Neural cell (in vitro differentiated cells): ENCODE data around the gene MYADML2. TPM values are rescaled to one million over a fixed set of nuclear protein-coding genes. Genes with fewer than 3 reads are reported as not detected.

Source experiments
- H2AFZ ChIP-seq: fragments of 200-600, 300-800 bp; sonication (generic), shearing (Covaris generic); 2 replicates; pipeline ENCODE4 v1.6.0; 2014; ENCODE audit warnings: low read depth, mild to moderate bottlenecking, antibody characterized with exemption, low read length, moderate library complexity
- H3F3A ChIP-seq: fragments of 200-600 bp; shearing (Covaris generic); 2 replicates; pipeline ENCODE4 v1.6.1; 2016; ENCODE audit warnings: mild to moderate bottlenecking, moderate library complexity, mixed read lengths, antibody characterized with exemption, low read length; ENCODE audit not compliant: insufficient read depth, poor library complexity, severe bottlenecking
- H3K27ac ChIP-seq: fragments of 200-600, 300-800 bp; sonication (generic), shearing (Covaris generic); 2 replicates; pipeline ENCODE4 v1.5.1; 2014; ENCODE audit warnings: mild to moderate bottlenecking, low read length, moderate library complexity
- H3K27me3 ChIP-seq: fragments of 300-800, 200-600 bp; sonication (generic), shearing (Covaris generic); 2 replicates; pipeline ENCODE4 v1.6.0; 2014; ENCODE audit warnings: mild to moderate bottlenecking, low read depth, low read length, moderate library complexity; ENCODE audit not compliant: insufficient read depth
- H3K36me3 ChIP-seq: fragments of 300-800, 200-600 bp; sonication (generic), shearing (Covaris generic); 2 replicates; pipeline ENCODE4 v1.5.1; 2014; ENCODE audit warnings: mild to moderate bottlenecking, antibody characterized with exemption, low read length, moderate library complexity; ENCODE audit not compliant: insufficient read depth
- H3K4me2 ChIP-seq: fragments of 300-800, 200-600 bp; sonication (generic), shearing (Covaris generic); 2 replicates; pipeline ENCODE4 v1.6.0; 2014; ENCODE audit warnings: mild to moderate bottlenecking, low read length
- H3K4me3 ChIP-seq: fragments of 300-800, 200-600 bp; sonication (generic), shearing (Covaris generic); 2 replicates; pipeline ENCODE4 v1.5.1; 2014; ENCODE audit warnings: mild to moderate bottlenecking, low read length, moderate library complexity
- H3K79me2 ChIP-seq: fragments of 200-600 bp; shearing (Covaris generic); replicated peaks from 2 replicates; pipeline ENCODE4 v1.6.0; 2014; ENCODE audit warnings: mild to moderate bottlenecking, low read length, moderate library complexity; ENCODE audit not compliant: insufficient read depth
- H3K9ac ChIP-seq: fragments of 300-800, 200-600 bp; sonication (generic), shearing (Covaris generic); 2 replicates; pipeline ENCODE4 v1.6.1; 2016; ENCODE audit warnings: mild to moderate bottlenecking, low read length, mixed read lengths
- H3K9me2 ChIP-seq: fragments of 200-600 bp; shearing (Covaris generic); 2 replicates; pipeline ENCODE4 v1.6.1; 2016; ENCODE audit warnings: mild to moderate bottlenecking, low read length, mixed read lengths; ENCODE audit not compliant: insufficient read depth
- H3K9me3 ChIP-seq: fragments of 200-600, 300-800 bp; sonication (generic), shearing (Covaris generic); 2 replicates; pipeline ENCODE4 v1.6.1; 2016; ENCODE audit warnings: mild to moderate bottlenecking, mixed run types, low read length, moderate library complexity, mixed read lengths
- H4K20me1 ChIP-seq: fragments of 200-600 bp; shearing (Covaris generic); 2 replicates; pipeline ENCODE4 v1.6.1; 2016; ENCODE audit warnings: mild to moderate bottlenecking, mixed run types; ENCODE audit not compliant: insufficient read depth
- EP300 ChIP-seq: fragments of 450-650 bp; conservative IDR thresholded peaks from 2 replicates; pipeline ENCODE4 v1.6.1; 2014; ENCODE audit warnings: antibody characterized with exemption, mild to moderate bottlenecking, moderate library complexity; ENCODE audit not compliant: poor library complexity, severe bottlenecking
- EZH2 ChIP-seq: fragments of 200-600, 300-800 bp; shearing (Covaris generic), sonication (generic); IDR thresholded peaks from 2 replicates; pipeline ENCODE4 v1.6.1; 2014; ENCODE audit warnings: antibody characterized with exemption, low read length, borderline replicate concordance, mild to moderate bottlenecking; ENCODE audit not compliant: insufficient read depth, poor library complexity, severe bottlenecking
- MXI1 ChIP-seq: fragments of 450-650 bp; conservative IDR thresholded peaks from 2 replicates; pipeline ENCODE4 v1.6.1; 2014; ENCODE audit warnings: antibody characterized with exemption, mild to moderate bottlenecking; ENCODE audit not compliant: poor library complexity, severe bottlenecking
- POLR2AphosphoS5 ChIP-seq: IDR thresholded peaks from 2 replicates; pipeline ENCODE4 v1.6.1; 2012
- RAD21 ChIP-seq: fragments of 450-650 bp; conservative IDR thresholded peaks from 2 replicates; pipeline ENCODE4 v1.6.1; 2014; ENCODE audit warnings: antibody characterized with exemption, mild to moderate bottlenecking, moderate library complexity
- SMC3 ChIP-seq: fragments of 450-650 bp; conservative IDR thresholded peaks from 2 replicates; pipeline ENCODE4 v1.6.1; 2014; ENCODE audit warnings: antibody characterized with exemption, mild to moderate bottlenecking, moderate library complexity; ENCODE audit not compliant: poor library complexity
- TAF1 ChIP-seq: IDR thresholded peaks from 2 replicates; pipeline ENCODE4 v1.6.1; 2012; ENCODE audit warnings: low read depth
- polyA plus RNA-seq: library from polyadenylated mRNA; depleted of rRNA; stranded (reverse); fragments of >200 nt; gene quantifications from 2 replicates; pipeline ENCODE4 v1.2.3, GENCODE V29; 2014
- TF ChIP-seq, protein P1 (sequence below): fragments of 450-650 bp; IDR thresholded peaks from 2 replicates; pipeline ENCODE4 v1.5.1; 2014; ENCODE audit warnings: antibody characterized with exemption, mild to moderate bottlenecking, moderate library complexity; ENCODE audit not compliant: poor library complexity, severe bottlenecking
- TF ChIP-seq, protein P2 (sequence below): IDR thresholded peaks from 2 replicates; pipeline ENCODE4 v1.6.1; 2012; ENCODE audit warnings: borderline replicate concordance

Gene MYADML2
- polyA plus RNA-seq, 1 donor from 2014 or later: 1.1 TPM

- H3K36me3 ChIP-seq: no peaks in the 10 kb centered on the region
- H3K9me2 ChIP-seq: no peaks in the 10 kb centered on the region
- H3K79me2 ChIP-seq: peaks cover 2% of the 10 kb centered on the region
- H3K9ac ChIP-seq: no peak overlapping the region
- TF ChIP-seq SMC3: no peak
- TF ChIP-seq MXI1: no peak
- no peak for TF ChIP-seq POLR2AphosphoS5
- TF ChIP-seq EZH2: no peak
- TF ChIP-seq, protein P1, sequence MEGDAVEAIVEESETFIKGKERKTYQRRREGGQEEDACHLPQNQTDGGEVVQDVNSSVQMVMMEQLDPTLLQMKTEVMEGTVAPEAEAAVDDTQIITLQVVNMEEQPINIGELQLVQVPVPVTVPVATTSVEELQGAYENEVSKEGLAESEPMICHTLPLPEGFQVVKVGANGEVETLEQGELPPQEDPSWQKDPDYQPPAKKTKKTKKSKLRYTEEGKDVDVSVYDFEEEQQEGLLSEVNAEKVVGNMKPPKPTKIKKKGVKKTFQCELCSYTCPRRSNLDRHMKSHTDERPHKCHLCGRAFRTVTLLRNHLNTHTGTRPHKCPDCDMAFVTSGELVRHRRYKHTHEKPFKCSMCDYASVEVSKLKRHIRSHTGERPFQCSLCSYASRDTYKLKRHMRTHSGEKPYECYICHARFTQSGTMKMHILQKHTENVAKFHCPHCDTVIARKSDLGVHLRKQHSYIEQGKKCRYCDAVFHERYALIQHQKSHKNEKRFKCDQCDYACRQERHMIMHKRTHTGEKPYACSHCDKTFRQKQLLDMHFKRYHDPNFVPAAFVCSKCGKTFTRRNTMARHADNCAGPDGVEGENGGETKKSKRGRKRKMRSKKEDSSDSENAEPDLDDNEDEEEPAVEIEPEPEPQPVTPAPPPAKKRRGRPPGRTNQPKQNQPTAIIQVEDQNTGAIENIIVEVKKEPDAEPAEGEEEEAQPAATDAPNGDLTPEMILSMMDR: no peak
- no peak for TF ChIP-seq RAD21
- TF ChIP-seq, protein P2, sequence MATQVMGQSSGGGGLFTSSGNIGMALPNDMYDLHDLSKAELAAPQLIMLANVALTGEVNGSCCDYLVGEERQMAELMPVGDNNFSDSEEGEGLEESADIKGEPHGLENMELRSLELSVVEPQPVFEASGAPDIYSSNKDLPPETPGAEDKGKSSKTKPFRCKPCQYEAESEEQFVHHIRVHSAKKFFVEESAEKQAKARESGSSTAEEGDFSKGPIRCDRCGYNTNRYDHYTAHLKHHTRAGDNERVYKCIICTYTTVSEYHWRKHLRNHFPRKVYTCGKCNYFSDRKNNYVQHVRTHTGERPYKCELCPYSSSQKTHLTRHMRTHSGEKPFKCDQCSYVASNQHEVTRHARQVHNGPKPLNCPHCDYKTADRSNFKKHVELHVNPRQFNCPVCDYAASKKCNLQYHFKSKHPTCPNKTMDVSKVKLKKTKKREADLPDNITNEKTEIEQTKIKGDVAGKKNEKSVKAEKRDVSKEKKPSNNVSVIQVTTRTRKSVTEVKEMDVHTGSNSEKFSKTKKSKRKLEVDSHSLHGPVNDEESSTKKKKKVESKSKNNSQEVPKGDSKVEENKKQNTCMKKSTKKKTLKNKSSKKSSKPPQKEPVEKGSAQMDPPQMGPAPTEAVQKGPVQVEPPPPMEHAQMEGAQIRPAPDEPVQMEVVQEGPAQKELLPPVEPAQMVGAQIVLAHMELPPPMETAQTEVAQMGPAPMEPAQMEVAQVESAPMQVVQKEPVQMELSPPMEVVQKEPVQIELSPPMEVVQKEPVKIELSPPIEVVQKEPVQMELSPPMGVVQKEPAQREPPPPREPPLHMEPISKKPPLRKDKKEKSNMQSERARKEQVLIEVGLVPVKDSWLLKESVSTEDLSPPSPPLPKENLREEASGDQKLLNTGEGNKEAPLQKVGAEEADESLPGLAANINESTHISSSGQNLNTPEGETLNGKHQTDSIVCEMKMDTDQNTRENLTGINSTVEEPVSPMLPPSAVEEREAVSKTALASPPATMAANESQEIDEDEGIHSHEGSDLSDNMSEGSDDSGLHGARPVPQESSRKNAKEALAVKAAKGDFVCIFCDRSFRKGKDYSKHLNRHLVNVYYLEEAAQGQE: no peak
- no peak for TF ChIP-seq EP300
- no peak for TF ChIP-seq TAF1
- H3K4me2 ChIP-seq: no peak overlapping the region
- no peaks in the 10 kb centered on the region for H3K27me3 ChIP-seq
- no peaks in the 10 kb centered on the region for H3K9me3 ChIP-seq
- no peaks in the 10 kb centered on the region for H3F3A ChIP-seq
- H3K4me3 ChIP-seq: no peak overlapping the region
- no peak overlapping the region for H3K27ac ChIP-seq
- no peaks in the 10 kb centered on the region for H4K20me1 ChIP-seq
- no peak overlapping the region for H2AFZ ChIP-seq
These were observed 15.3 kb downstream of the MYADML2 start for GRCh38 chr17:81931557-81932332.

- no peaks in the 10 kb centered on the region for H3K9me3 ChIP-seq
- no peaks in the 10 kb centered on the region for H3K36me3 ChIP-seq
- H3K27me3 ChIP-seq: no peaks in the 10 kb centered on the region
- no peak for TF ChIP-seq EZH2
- TF ChIP-seq, protein P2: no peak
- no peak for TF ChIP-seq MXI1
- TF ChIP-seq RAD21: no peak
- no peak for TF ChIP-seq TAF1
- TF ChIP-seq EP300: no peak
- no peak for TF ChIP-seq SMC3
- TF ChIP-seq POLR2AphosphoS5: no peak
- TF ChIP-seq, protein P1: no peak
- peaks cover 7% of the 10 kb centered on the region for H3K79me2 ChIP-seq
- H3K9ac ChIP-seq: no peak overlapping the region
- H4K20me1 ChIP-seq: no peaks in the 10 kb centered on the region
- no peak overlapping the region for H2AFZ ChIP-seq
- H3K9me2 ChIP-seq: no peaks in the 10 kb centered on the region
- no peak overlapping the region for H3K4me3 ChIP-seq
- no peak overlapping the region for H3K27ac ChIP-seq
- no peak overlapping the region for H3K4me2 ChIP-seq
- no peaks in the 10 kb centered on the region for H3F3A ChIP-seq
These were observed 15.9 kb downstream of the MYADML2 start for GRCh38 chr17:81931189-81931556.
